Glutamatergic neuron (in vitro differentiated cells): ENCODE data around the gene LRRC47. TPM values are rescaled to one million over a fixed set of nuclear protein-coding genes. Genes with fewer than 3 reads are reported as not detected.

Source experiments
- DNase-seq: peaks from one replicate; pipeline ENCODE4 v3.0.0; 2022
- H3K27ac Mint-ChIP-seq: one replicate; pipeline ENCODE4 v1.8.0; 2020; ENCODE audit warnings: mild to moderate bottlenecking, mixed read lengths, inconsistent platforms; ENCODE audit not compliant: unreplicated experiment
- H3K27me3 Mint-ChIP-seq: one replicate; pipeline ENCODE4 v1.8.0; 2020; ENCODE audit warnings: mild to moderate bottlenecking, moderate library complexity, mixed read lengths, inconsistent platforms; ENCODE audit not compliant: unreplicated experiment
- H3K36me3 Mint-ChIP-seq: one replicate; pipeline ENCODE4 v1.8.0; 2020; ENCODE audit warnings: mild to moderate bottlenecking, mixed read lengths, inconsistent platforms; ENCODE audit not compliant: unreplicated experiment
- H3K4me1 Mint-ChIP-seq: one replicate; pipeline ENCODE4 v1.8.0; 2020; ENCODE audit warnings: mild to moderate bottlenecking, low read depth, mixed read lengths, inconsistent platforms; ENCODE audit not compliant: unreplicated experiment
- H3K4me3 Mint-ChIP-seq: one replicate; pipeline ENCODE4 v1.8.0; 2020; ENCODE audit warnings: mild to moderate bottlenecking, mixed read lengths, inconsistent platforms; ENCODE audit not compliant: unreplicated experiment
- H3K9me3 Mint-ChIP-seq: one replicate; pipeline ENCODE4 v1.8.0; 2020; ENCODE audit warnings: mild to moderate bottlenecking, moderate library complexity, mixed read lengths, inconsistent platforms; ENCODE audit not compliant: unreplicated experiment
- total RNA-seq: library from RNA; stranded (reverse); fragmentation: NEBNext Ultra II Directional; extraction: Animal tissue kit (Norgen Biotek cat#: 25700); gene quantifications from one replicate; pipeline ENCODE4 v1.2.1, GENCODE V29; 2021; ENCODE audit not compliant: unreplicated experiment
- TF ChIP-seq, protein P1 (sequence below): fragments of 200-600 bp; sonication (generic); IDR thresholded peaks from one replicate; pipeline ENCODE4 v1.5.0; 2021; ENCODE audit not compliant: partially characterized antibody, unreplicated experiment

The LRRC47 gene
- total RNA-seq, 1 donor from 2014 or later, result 79.7 TPM

DNA sequence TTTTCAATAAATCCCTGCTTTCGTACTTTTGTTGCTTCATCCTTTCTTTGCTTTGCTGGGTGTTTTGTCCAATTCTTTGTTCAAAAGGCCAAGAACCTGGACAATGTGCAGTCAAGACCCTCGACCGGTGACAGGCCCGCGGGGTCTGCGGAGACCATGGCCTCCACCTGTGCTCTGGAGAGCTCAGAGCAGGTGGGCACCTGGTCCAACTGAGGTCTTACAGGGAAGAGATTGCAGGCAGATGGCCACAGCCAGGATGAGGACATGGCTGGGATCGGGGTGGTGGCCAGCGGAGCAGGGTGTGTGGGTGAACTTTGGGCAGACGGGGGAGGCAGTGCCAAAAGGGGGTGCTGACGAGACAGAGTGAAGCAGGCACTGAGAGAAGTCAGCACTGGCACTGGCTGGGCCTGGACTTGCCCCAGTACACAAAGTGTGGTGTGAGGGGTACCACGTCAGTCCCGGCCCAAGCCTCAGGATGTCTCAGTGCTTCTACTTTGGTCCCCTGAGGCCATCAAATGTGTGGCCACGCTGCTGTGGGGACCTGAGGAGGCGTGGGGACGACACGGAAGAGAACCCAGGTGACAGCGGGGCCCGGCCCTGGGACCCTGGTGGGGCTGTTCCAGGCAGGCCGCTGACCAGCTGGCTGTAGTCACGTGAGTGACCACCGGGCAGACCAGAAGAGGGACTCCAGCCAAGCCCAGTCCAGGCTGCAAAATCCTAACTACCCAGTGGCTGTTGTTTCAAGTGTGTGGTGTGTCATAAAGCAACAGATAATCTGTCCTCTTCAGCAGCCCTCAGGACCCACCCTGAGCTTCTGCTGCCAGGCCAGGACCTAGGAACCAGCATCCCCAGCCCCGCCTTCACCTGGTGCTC, 54.5 kb downstream of the LRRC47 start:
- Mint-ChIP-seq H3K36me3 (no peaks in the 10 kb centered on the region), H3K27ac (no peak overlapping the region), H3K4me1 (peaks cover 16% of the 10 kb centered on the region), H3K4me3 (no peak overlapping the region), H3K27me3 (peaks cover 4% of the 10 kb centered on the region), H3K9me3 (peaks cover 4% of the 10 kb centered on the region)
- DNase-seq, result no peak
- TF ChIP-seq, protein P1, sequence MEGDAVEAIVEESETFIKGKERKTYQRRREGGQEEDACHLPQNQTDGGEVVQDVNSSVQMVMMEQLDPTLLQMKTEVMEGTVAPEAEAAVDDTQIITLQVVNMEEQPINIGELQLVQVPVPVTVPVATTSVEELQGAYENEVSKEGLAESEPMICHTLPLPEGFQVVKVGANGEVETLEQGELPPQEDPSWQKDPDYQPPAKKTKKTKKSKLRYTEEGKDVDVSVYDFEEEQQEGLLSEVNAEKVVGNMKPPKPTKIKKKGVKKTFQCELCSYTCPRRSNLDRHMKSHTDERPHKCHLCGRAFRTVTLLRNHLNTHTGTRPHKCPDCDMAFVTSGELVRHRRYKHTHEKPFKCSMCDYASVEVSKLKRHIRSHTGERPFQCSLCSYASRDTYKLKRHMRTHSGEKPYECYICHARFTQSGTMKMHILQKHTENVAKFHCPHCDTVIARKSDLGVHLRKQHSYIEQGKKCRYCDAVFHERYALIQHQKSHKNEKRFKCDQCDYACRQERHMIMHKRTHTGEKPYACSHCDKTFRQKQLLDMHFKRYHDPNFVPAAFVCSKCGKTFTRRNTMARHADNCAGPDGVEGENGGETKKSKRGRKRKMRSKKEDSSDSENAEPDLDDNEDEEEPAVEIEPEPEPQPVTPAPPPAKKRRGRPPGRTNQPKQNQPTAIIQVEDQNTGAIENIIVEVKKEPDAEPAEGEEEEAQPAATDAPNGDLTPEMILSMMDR, result no peak

DNA sequence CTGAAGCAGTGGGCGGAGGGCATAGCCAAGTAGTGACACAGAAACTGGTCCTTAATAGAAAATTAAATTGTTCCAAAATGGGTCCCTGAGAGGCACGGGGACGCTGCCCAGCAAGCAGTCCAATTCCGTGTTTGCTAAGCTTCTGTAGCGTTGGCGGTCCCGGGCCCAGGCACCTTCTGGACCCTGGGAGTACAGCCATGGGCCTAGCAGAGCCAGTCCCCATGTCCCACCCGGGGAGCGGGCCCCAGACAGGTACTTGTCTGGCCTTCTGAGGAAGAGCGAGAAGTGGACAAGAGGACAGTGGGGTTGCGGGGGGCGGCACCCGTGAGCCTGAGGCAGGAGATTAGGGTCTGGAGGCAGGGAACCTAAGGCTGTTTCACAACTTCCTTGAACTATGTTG, 55.5 kb downstream of the LRRC47 start:
- Mint-ChIP-seq H3K27me3 (peaks cover 3% of the 10 kb centered on the region), H3K36me3 (no peaks in the 10 kb centered on the region), H3K27ac (no peak overlapping the region), H3K4me3 (no peak overlapping the region), H3K4me1 (peaks cover 19% of the 10 kb centered on the region), H3K9me3 (peaks cover 8% of the 10 kb centered on the region)
- TF ChIP-seq, protein P1, result no peak
- no peak for DNase-seq

DNA sequence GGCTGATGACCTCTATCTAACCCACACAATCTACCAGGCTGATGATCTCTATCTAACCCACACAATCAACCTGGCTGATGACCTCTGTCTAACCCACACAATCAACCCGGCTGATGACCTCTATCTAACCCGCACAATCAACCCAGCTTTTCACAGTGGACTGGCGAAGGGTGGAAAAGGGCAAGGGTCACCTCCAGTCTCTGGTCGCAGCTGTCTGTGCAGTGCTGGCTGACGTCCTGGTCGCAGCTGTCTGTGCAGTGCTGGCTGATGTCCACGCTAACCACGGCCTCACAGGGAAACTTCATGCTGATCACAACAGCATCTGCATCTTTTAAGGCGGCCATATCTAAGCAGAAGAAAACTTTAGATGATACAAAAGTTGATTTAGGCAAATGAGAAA, 56.3 kb downstream of the LRRC47 start:
- TF ChIP-seq, protein P1, result no peak
- Mint-ChIP-seq H3K27ac (no peak overlapping the region), H3K36me3 (no peaks in the 10 kb centered on the region), H3K4me3 (no peak overlapping the region), H3K4me1 (peaks cover 16% of the 10 kb centered on the region), H3K27me3 (peaks cover 7% of the 10 kb centered on the region), H3K9me3 (peaks cover 9% of the 10 kb centered on the region)
- DNase-seq, result no peak

DNA sequence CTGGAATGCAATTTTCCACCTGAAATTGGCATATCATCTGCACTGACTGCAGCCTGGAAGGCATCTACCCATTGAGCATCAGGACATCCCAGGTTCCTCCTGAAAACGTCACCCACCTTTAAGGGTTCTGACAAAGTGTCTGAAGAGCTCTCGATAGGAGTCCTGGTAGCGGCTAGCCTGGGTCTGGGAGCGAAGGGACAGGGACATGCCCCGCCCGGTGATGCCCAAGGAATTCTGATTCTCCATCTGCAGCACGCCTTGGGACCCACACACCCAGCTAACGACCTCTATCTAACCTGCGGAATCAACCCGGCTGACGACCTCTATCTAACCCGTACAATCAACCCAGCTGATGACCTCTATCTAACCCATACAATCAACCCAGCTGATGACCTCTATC, 57.4 kb downstream of the LRRC47 start:
- DNase-seq, result no peak
- TF ChIP-seq, protein P1, result no peak
- Mint-ChIP-seq H3K36me3 (no peaks in the 10 kb centered on the region), H3K4me1 (peaks cover 16% of the 10 kb centered on the region), H3K4me3 (no peak overlapping the region), H3K27me3 (peaks cover 8% of the 10 kb centered on the region), H3K9me3 (peaks cover 9% of the 10 kb centered on the region), H3K27ac (no peak overlapping the region)

DNA sequence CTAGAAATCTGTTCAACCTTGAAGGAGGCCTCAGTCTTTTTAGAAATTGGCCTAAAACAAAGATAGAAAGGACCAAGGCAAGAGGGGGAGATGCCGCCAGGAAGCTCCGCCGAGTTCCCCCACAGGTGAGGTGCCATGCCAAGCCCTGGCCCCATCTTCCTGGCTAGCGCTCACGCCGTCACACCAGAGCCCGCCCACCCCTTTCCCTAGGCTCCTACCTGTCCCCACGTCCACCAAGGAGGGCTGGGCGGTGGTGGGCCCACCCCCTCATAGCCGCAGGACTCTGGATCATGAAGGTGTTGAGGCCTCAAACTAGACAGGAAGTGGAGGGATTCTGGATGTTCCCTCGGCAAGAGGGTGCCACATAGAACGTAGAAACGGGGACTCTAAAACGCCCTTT, 59.6 kb downstream of the LRRC47 start:
- Mint-ChIP-seq H3K27me3 (peaks cover 11% of the 10 kb centered on the region), H3K4me3 (no peak overlapping the region), H3K4me1 (peaks cover 25% of the 10 kb centered on the region), H3K36me3 (no peaks in the 10 kb centered on the region), H3K27ac (no peak overlapping the region), H3K9me3 (peaks cover 7% of the 10 kb centered on the region)
- DNase-seq, result no peak
- TF ChIP-seq, protein P1, result no peak
